IPS-18c (cell line): ENCODE measurements around the gene FAIM2.

Source experiments
- H3K4me3 ChIP-seq: 2 replicates; pipeline ENCODE4 v1.7.0; 2013; ENCODE audit warnings: low read depth, mild to moderate bottlenecking, low read length, moderate library complexity; ENCODE audit not compliant: insufficient read depth
- H3K9me3 ChIP-seq: one replicate; pipeline ENCODE4 v1.6.1; 2013; ENCODE audit warnings: mild to moderate bottlenecking, low read length, moderate library complexity; ENCODE audit not compliant: control insufficient read depth, insufficient read depth

FAIM2 gene

GRCh38 chr12:49903700-49904423 is at the start of gene FAIM2:
FAIM2 (minus strand) TSS chr12:49903900; CDS start chr12:49903792, 108 bp downstream.
- Histone ChIP-seq H3K9me3 (no peaks in the 10 kb centered on the region), H3K4me3 (peak within 1 kb of the TSS; percentile 22; the same call in 1 of the 2 replicates)

- H3K4me3 ChIP-seq: no peak overlapping the region
- peaks cover 2% of the 10 kb centered on the region for H3K9me3 ChIP-seq
These were observed 49.5 kb upstream of the FAIM2 start for GRCh38 chr12:49953151-49953550.

GRCh38 chr12:49952391-49953055 is 48.8 kb upstream of the FAIM2 start:
- Histone ChIP-seq H3K4me3 (no peak overlapping the region), H3K9me3 (peaks cover 2% of the 10 kb centered on the region)

- no peak overlapping the region for H3K4me3 ChIP-seq
- H3K9me3 ChIP-seq: peaks cover 2% of the 10 kb centered on the region
These were observed 47.9 kb upstream of the FAIM2 start for GRCh38 chr12:49951411-49952240.

GRCh38 chr12:49950273-49951251 is 46.9 kb upstream of the FAIM2 start, which contains the start of gene AQP2:
AQP2 (plus strand) TSS chr12:49950737; CDS start chr12:49950831, 94 bp downstream.
- Histone ChIP-seq H3K9me3 (peaks cover 2% of the 10 kb centered on the region), H3K4me3 (no peak within 1 kb of the TSS)

GRCh38 chr12:49949866-49950265 is 46.2 kb upstream of the FAIM2 start:
- Histone ChIP-seq H3K9me3 (peaks cover 2% of the 10 kb centered on the region), H3K4me3 (no peak overlapping the region)

GRCh38 chr12:49948866-49949845 is 45.5 kb upstream of the FAIM2 start:
- Histone ChIP-seq H3K4me3 (no peak overlapping the region), H3K9me3 (peaks cover 2% of the 10 kb centered on the region)

- H3K4me3 ChIP-seq: no peak overlapping the region
- peaks cover 2% of the 10 kb centered on the region for H3K9me3 ChIP-seq
These were observed 44.0 kb upstream of the FAIM2 start for GRCh38 chr12:49947593-49948226.

GRCh38 chr12:49946497-49946896 is 42.8 kb upstream of the FAIM2 start:
- Histone ChIP-seq H3K9me3 (peaks cover 2% of the 10 kb centered on the region), H3K4me3 (no peak overlapping the region)

GRCh38 chr12:49946086-49946485 is 42.4 kb upstream of the FAIM2 start:
- peaks cover 2% of the 10 kb centered on the region for H3K9me3 ChIP-seq
- H3K4me3 ChIP-seq: no peak overlapping the region

GRCh38 chr12:49945394-49946080 is 41.8 kb upstream of the FAIM2 start:
- Histone ChIP-seq H3K9me3 (no peaks in the 10 kb centered on the region), H3K4me3 (peak overlapping the region; percentile 9; the same call in 1 of the 2 replicates)

- H3K4me3 ChIP-seq: no peak overlapping the region
- H3K9me3 ChIP-seq: no peaks in the 10 kb centered on the region
These were observed 41.0 kb upstream of the FAIM2 start for GRCh38 chr12:49944718-49945117.

GRCh38 chr12:49944046-49944445 is 40.3 kb upstream of the FAIM2 start:
- Histone ChIP-seq H3K9me3 (no peaks in the 10 kb centered on the region), H3K4me3 (no peak overlapping the region)

- H3K4me3 ChIP-seq: peak overlapping the region; percentile 20; the same call in 1 of the 2 replicates
- no peaks in the 10 kb centered on the region for H3K9me3 ChIP-seq
These were observed 39.9 kb upstream of the FAIM2 start for GRCh38 chr12:49943625-49943960.
